Fibroblast of skin of back (primary cell): Measurements from ENCODE around the gene GRIN1.

ENCODE experiments used
- DNase-seq: peaks from one replicate; pipeline ENCODE4 v3.0.0-alpha.2; 2013

The GRIN1 gene

DNA sequence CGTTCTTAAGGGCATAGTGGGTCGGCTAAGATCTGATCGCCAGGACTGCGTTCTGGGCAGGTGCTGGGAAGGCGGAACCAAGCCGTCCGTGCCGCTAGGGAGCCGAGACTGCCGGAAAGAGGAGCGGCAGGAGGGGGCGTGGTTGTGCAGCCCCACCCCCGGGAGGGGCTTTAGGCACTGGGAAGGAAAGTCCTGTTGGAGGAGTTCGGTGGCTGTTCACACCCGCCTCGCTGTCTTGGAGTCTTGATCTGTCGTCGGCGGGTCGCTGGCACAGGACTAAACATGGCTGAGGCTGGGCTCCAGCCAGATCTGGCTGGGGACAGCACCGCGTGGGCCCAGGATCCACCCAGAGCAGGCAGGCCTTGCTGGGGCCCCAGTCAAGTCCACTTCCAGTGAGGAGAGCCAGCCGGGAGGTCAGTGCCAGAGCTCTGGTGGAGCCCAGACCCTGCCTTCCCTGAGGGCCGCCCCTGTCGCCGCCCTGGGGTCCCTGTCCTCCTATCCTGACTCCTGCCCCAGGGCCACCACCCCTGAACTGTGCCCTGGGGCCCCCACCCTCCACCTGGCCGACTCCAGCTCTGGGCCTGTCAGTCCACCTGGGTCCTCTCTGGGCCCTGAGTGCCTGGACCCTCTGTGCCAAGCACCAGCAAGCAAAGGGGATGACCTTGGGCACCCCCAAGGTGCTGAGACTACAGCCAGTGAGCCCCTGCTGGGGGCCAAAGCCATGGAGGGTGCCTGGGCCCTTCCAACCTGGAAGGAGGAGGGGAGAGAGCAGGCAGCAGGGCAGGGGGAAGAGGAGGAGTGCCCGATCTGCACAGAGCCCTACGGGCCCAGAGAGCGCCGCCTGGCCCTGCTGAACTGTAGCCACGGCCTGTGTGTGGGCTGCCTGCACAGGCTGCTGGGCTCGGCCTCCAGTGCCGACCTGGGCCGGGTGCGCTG, 78.6 kb downstream of the GRIN1 start:
- no peak for DNase-seq

DNA sequence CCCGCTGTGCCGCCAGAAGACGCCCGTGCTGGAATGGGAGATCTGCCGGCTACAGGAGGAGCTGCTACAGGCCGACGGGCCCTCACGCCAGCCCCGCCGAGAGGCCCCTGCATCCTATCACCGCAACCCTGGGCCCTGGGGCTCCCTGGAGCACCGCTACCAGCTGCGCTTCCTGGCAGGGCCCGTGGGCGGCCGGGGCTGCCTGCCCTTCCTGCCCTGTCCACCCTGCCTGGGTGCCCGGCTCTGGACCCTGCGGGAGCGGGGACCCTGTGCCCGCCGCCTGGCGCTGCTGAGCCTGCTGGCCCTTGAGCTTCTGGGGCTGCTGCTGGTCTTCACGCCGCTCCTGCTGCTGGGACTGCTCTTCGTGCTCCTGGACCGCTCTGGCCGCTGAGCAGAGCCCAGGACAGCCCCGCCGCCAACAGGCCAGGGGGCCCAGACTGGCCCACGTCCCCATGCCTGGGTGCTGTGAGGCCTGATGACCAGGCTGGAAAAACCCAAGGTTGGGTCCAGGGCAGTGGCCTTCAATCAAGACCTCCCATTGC, 79.3 kb downstream of the GRIN1 start:
- no peak for DNase-seq
